ENCODE data around the gene TXLNG. TPM values are rescaled to one million over a fixed set of nuclear protein-coding genes. Genes with fewer than 3 reads are reported as not detected.

The TXLNG gene
- total RNA-seq, 1 donor from 2014 or later, result 9.2 TPM

- DNase-seq, result no peak
These were observed 88.3 kb downstream of the TXLNG start for GRCh38 chrX:16874458-16875095.

- DNase-seq, result no peak
These were observed 90.4 kb downstream of the TXLNG start for GRCh38 chrX:16876696-16877095.

- peak; percentile 64 for DNase-seq
These were observed 95.9 kb downstream of the TXLNG start for GRCh38 chrX:16882169-16882568.

- peak; percentile 88 for DNase-seq
These were observed 96.6 kb downstream of the TXLNG start for GRCh38 chrX:16882702-16883486.

GRCh38 chrX:16883487-16883804, 97.2 kb downstream of the TXLNG start:
- no peak for DNase-seq

- DNase-seq, result no peak
These were observed 99.4 kb downstream of the TXLNG start for GRCh38 chrX:16885628-16886027.

- peak; percentile 84 for DNase-seq
These were observed 106.5 kb downstream of the TXLNG start for GRCh38 chrX:16892504-16893362.

Small RNAs within 50 kb of the gene (small RNA-seq; reads per million reads assigned to genes)
- gene RNU4-6P (ENCODE audit: low replicate concordance) (not detected), gene RNU7-56P (ENCODE audit: low replicate concordance) (not detected), gene RPL12P49 (ENCODE audit: low replicate concordance) (not detected)

Other genes starting within 250 kb of the TXLNG start
- not detected for gene S100G, start 136.3 kb upstream of the TXLNG start, total RNA-seq
- 28.1 TPM for gene CTPS2, start 73.8 kb upstream of the TXLNG start, total RNA-seq
- gene SYAP1, start 66.9 kb upstream of the TXLNG start, total RNA-seq, result 18.7 TPM
- gene RBBP7, start 83.9 kb downstream of the TXLNG start, total RNA-seq, result 101 TPM
- 7.9 TPM for gene REPS2, start 160.2 kb downstream of the TXLNG start, total RNA-seq

All from tongue (tissue), 3 donors.